ELR (cell line): Measurements from ENCODE around the gene ASXL1.

Experiments used
- DNase-seq: peaks from one replicate; pipeline ENCODE4 v3.0.0-alpha.2; 2015; ENCODE audit warnings: low read depth

ASXL1 gene

GRCh38 chr20:32466739-32467505 is 108.8 kb downstream of the ASXL1 start:
- DNase-seq: no peak

- no peak for DNase-seq
These were observed 109.6 kb downstream of the ASXL1 start for GRCh38 chr20:32467506-32468312.

DNA sequence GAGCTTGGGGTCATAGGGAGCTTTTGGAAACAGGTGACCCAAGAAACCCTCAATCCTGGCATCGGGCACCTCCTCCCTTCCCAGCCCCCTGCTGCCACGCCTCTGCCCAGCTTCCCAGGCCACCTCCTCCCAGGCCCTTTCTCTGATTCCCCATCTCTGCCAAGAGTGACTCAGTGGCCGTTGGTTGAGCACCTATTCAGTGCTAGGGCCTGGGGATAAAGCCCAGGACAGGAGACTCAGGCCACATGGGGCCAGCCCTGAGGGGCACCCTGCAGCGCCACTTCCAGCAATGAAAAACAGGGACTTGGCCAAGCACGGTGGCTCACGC is 110.1 kb downstream of the ASXL1 start:
- no peak for DNase-seq

DNA sequence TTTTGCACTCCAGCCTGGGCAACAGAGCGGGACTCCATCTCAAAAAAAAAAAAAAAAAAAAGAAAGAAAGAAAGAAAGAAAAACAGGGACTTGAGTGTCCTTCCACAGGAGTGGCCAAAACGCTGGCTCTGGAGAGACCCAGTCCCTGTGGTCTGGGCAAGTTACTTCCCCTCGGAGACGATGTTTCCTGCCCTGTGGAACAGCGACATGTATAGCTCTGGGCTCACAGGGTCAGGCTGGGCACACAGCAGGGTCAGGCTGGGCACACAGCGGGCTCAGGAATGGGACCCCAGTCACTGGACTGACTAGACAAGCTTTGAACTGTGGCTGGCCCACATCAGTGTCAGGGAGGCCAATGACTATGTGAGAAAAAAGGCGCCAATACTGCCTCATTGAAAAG is 110.7 kb downstream of the ASXL1 start:
- no peak for DNase-seq

GRCh38 chr20:32470025-32470861 is 112.1 kb downstream of the ASXL1 start:
- peak; percentile 96 for DNase-seq

DNA sequence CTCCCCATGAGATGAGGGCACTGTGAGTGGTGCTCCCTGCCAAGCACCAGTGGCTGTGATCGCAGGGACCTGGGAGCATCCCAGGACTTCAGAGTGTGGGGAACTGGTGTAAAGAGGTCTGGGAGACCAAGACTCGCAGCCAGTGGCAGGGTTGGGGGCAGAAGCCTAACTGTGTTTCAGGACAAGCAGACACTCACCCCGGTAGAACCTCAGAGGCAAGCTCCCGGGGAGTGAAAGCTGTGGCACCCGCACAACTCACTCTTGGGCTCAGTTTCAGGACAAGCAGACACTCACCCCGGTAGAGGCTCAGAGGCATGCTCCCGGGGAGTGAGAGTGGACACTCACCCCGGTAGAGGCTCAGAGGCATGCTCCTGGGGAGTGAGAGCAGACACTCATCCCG is 112.8 kb downstream of the ASXL1 start:
- no peak for DNase-seq

DNA sequence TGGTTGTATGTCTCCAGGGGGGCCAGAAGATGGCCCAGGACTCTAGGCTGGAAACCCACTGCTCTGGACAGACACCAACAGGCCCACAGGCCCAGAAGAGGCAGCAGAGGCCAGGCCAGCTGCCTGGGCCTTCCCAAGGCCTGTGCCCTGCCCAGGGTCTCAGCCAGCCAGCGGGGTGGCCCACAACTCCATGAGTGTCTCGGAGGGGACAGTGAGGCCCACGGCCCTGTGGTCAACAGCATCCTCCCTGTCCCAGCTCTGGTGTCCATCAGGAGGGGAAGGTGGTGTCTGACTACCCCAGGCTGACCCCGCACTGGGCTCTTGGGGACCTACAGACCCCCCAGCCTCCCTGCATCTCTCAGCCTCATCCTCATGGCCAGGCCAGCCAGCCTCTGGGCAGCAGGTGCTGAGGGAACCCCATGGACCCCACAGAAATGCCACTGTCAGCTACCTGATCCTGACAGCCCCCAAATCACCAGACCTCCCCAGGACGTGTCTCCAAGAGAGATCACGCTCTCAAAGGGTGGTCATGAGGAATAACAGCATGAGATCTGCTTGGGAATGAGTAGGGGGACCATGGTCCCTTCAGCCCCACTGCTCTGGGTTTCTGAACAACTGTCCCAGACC is 114.6 kb downstream of the ASXL1 start:
- no peak for DNase-seq

DNA sequence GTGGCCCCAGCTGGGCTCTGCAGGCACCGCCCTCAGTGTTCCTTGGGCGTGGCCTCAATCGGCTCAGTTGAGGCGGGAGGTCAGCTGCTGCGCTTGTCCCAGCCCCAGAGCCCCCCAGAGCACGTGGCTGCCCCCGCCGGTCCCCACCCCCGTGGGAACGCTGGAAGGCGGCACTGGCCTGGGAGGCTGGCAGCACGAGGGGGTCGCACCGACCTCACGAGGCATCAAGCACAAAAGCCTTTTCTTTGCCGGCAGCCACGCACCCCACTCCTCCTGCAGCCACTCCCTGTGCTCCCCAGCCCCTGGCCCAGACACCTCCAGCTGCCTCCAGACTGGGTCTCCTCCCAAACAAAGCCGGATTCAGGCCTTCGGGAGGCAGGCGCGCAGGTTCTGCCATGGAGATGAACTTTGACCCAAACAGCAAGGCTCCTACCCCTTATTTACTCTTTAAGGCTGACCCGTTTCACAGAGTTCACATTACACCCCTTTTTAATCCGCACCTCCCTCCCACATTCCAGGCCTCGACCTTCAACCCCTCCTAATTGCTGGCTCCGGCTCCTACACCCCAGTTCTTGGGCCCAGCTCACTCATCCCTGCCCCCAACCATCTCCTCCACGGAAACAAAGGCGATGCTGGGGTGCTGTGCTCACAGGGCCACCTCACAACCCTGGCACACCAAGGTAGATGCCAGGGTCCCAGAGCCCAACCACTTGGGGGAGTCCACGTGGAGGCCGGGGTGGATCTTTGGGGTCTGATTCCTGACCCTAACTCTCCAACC is 115.3 kb downstream of the ASXL1 start:
- DNase-seq: no peak

DNA sequence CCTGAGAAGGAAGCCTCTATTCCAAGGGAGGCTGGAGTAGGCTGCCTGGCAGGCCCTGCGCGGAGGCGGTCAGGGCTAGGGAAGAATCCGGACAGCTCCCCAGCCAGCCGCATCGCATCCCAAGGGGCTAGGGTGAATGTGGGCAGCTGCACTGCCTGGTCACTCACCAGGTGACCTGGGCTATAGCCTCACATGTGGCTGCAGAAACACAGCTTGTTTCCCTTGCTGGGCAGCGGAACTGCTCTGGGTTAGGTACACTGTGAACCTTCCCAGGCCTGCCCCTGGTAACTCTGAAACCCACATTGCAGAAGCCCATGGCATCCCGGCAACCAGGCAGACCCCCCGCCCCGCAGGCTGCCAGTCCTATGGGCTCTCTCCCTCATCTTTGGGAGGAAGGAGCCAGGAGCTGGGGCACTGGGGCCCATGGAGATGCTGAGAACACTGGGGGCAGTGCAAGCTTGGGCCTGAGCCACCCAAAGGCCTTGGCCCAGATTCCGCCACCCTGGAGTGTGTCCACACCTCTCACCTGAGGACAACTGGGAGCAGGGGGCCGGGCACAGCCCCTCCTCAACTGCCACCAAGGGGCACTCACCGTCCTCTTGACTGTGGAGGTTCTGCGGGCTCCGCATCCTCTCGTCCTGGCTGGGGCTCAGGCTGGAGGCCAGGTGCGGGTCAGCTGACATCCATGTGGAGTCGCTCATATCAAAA is 116.0 kb downstream of the ASXL1 start:
- no peak for DNase-seq

- no peak for DNase-seq
These were observed 116.5 kb downstream of the ASXL1 start for GRCh38 chr20:32474717-32474966.

DNA sequence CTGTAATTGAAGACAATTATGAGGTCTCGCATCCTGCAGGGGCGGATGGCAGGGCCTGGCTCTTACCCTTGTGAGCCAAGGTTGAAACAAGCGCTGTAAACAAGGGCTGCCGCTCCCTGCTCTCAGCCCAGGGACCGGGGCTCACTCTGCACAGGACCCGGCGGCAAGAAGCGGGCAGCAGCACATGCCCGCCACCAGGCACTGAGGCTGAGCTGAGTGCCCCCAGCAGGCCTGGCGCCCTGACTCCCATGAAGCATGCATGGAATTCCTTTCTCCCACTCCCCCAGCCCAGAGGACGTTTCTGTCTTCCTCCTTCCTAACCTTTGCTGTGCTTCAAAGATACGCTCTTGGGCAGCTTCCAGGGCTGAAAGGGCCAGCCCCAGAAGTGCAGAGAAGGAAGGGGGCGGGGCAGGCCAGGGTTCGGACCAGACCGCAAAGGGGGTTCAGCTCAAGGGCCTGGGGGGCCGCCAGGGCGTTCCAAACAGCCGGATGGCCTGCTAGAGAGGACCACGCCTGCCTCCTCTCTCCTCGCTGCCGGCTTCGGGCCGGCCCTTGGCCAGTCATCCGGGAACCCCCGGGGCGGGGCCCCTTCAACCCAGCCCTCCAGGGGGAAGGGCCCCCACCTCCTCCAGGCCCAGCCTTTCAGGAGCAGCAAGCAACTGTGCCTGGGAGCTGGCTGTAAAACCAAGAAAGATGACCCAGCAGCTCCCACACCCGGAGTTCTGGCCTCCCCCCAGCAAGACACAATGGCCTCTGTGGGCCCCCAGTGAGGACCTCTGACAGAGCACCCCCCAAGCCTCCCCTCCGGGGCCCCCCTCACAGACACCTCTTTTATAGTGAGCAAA is 117.1 kb downstream of the ASXL1 start:
- DNase-seq: peak; percentile 97

DNA sequence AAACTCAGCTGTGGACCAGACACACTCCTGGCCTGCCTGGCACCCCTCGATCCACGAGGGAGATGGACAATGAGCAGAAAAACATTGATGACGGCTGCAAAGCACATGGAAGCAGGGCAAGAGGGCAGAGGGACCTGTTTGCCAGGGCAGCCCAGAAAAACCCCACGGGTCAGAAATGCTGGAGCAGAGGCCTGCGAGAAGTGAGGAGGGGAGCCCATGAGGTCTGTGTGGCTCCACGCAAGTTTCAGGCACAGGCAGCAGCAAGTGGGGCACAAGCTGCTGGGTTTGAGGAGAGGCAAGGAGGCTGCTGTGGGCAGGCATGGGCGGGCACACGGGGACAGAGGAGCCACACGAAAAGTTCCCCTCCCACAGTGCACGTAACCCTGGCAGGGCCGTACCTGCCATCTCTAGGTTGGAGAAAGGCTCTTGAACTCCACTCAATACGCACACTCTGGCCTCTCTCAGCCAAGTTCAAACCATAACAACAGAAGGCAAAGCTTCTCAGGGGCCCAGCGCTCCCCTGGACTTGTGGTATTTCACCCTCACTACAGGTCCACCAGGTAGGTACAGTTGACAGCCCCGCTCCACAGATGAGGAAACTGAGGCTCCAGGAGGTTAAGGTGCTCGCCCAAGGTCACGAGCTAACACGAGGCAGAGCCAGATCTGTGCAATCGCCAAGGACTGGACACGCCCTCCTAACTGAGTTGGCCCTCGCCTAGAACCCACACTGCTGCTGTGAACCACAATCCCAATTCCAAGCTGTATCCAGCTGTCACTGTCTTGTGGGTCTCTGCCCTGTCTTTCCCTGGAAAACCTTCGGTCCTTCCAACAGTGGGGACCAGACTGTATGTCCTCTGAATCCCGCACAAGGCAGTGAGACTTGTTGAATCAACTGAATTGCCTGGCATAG is 118.8 kb downstream of the ASXL1 start:
- no peak for DNase-seq

- no peak for DNase-seq
These were observed 119.7 kb downstream of the ASXL1 start for GRCh38 chr20:32477594-32478512.

DNA sequence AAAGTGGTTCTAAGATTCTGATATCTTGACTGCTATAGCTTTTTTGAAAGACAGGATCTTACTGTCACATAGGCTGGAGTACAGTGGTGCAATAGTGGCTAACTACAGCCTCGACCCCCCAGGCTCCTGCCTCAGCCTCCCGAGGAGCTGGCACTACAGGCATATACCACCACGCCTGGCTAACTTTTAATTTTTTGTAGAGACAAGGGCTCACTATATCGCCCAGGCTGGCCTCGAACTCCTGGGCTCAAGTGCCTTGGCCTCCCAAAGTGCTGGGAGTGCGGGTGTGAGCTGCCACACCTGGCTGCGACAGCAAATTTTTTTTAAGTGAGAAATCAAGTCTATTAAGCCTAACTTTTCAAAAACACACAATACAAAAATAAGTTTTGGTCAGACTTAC is 120.4 kb downstream of the ASXL1 start:
- no peak for DNase-seq

- DNase-seq: no peak
These were observed 120.9 kb downstream of the ASXL1 start for GRCh38 chr20:32479012-32479411.

DNA sequence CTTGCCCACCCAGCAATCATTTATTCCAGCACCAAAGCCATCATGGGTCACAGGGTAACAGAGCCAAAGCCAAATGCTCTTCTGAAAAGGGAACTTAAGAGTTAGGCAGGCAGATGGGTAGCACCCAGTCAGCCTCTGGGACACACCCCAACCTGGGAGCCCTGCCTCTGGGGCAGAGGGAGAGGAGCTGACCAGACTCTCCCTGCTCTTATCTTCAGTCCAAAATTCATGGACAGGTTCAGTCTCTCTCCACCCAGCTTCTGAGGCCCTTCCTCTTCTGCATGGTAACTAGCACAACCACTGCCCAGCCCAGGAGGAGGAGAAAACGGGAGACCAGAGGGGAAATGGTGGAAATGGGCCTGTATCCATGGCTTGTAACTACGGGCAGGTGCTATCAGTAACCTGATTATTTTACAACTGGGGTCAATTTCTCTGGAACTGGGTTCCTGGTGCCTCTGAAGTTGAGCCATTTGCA is 121.6 kb downstream of the ASXL1 start:
- DNase-seq: no peak

- no peak for DNase-seq
These were observed 122.5 kb downstream of the ASXL1 start for GRCh38 chr20:32480371-32481241.
